HG02571 (cell line): ENCODE results near the gene SIGLEC6.
"Not testable (repeated sequence)": the region's sequence is repeated elsewhere in the genome, so short reads cannot be mapped to it uniquely, and the experiment has no call there.

Experiments used
- ATAC-seq: cut with Tn5 transposase; IDR thresholded peaks from one replicate; pipeline ENCODE4 v1.9.1; 2021; ENCODE audit warnings: mild to moderate bottlenecking, moderate library complexity; ENCODE audit not compliant: unreplicated experiment

SIGLEC6 gene

DNA sequence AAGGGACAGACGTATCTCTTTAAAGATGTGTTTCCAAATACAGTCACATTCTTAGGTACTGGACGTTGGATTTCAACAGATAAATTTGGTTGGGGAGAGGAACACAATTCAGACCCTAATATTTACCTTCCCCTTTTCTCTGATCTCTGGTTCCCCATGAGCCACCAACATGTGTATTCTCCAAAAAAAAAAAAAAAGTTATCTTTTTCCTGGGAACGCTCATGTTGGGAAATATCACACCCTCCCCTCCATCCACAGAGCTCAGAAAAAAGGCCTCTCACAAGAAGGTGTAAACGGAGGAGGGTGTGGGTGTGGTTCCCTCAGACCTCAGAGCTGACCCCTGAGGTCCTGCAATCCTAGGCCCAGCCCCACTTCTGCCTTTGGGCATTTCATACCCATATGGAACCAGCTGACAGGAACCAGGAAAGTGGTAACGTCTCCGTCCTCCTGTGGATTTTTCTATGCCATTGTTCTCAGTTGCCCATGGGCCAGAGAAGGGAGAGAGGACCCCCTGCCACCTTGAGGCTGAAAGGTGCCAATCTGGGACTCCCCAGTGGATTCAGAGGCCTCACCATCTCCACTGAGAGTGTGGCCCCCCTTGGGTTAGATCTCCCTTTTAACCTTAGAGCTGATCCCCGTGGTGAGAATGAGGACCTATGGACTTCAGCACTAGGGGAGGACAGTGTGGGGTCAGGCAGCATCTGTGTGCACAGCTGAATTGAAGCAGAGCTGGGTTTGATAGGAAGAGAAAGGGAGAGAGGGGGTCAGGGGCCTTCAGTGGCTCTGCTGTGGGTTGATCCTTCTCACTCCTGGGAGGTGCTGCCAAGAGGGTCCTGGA is 21.4 kb downstream of the SIGLEC6 start:
- ATAC-seq: no peak

DNA sequence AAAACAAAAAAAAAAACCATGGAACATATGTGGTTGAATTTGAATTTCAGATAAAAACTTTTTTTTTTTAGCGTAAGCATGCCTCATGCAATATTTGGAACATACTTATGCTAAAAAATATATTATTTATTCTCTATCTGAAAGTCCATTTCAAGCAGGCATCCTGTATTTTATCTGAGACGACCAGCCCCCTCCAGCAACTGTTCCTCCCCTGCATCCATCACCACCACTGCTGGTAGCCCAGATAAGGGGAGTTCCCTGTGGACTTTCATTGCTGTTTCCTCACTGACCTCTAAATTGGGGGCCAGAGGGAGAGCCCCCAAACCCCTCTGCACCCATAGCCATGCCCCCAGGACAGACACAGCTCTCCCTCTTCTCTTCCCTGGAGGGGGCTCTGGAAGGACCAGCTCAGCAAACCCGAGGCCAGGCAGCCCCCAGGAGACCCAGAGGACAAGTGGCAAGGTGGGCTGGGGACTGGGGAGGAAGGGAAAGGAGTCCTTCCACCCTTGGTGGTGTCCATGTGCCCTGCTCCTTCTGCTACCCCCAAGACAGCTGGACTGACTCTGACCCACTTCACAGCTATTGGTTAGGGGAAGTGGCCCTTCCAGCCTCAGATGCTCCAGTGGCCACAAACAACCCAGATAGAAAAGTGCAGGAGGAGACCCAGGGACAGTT is 23.3 kb downstream of the SIGLEC6 start:
- no peak for ATAC-seq

DNA sequence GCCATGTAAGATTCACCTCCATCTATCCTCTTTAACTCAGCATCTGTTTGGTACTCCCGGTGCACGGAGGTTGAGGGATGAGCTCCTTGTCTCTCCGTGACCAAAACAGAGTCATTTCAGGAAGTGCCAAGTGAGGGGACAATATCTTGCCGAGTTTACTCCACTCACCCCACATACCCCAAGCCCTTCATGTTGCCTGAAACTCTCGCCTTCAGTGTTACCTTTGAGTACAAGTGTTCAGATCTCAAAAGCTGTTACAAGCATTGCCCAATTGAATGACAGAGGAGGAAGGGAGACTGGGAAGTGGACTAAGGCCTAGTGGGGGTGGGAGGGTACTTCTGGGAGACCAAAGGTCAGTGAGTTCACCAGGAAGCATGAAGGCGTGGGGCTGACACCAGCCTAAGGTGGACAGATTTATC is 23.8 kb downstream of the SIGLEC6 start:
- ATAC-seq: no peak

DNA sequence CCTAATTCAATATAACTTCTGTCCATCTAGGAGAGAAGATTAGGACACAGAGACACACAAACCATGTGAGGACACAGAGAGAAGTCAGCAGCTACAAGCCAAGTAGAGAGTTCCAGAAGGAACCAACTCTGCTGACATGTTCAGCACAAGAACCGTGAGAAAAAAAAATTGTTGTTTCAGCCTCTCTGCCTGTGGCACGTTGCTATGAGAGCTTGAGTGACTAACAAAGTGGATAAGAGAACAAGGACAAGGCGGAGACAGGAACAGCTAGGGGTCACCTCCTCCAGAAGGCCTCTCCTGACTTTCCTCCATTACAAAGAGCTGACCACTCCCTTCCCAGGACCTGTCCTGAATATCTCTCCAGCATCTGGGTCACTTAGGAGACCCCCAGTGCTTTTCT is 24.3 kb downstream of the SIGLEC6 start:
- ATAC-seq: no peak

DNA sequence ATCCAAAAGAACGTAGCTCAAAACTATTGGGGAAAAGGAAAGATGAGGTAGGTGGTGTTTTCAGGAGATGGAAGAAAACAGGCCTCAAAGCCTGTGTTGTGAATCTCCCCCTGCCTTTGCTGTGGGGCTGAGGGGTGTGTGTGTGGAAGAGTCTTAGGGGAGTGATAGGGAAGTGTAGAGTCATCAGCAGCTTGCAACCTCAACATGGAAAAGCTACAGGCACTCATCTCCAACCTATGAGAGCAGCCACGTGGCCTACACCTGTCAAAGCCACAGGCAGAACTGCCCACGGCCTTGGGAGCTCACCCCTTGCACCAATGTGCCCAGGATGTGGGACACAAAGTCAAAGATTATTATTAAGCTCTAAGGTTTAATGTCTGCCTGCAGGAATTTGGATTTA is 25.6 kb downstream of the SIGLEC6 start:
- ATAC-seq: no peak

DNA sequence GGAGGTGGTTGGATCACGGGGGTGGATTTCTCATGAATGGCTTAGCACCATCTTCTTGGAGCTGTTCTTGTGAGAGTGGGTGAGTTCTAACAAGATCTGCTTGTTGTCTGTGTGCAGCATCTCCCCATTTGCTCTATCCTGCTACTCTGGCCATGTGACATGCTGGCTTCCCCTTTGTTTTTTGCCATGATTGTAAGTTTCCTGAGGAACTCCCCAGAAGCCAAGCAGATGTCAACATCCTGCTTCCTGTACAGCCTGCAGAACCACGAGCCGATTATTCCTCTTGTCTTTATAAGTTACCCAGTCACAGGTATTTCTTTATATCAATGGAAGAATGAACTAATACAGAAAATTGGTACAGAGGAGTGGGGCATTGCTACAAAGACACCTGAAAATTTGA is 27.6 kb downstream of the SIGLEC6 start:
- no peak for ATAC-seq

DNA sequence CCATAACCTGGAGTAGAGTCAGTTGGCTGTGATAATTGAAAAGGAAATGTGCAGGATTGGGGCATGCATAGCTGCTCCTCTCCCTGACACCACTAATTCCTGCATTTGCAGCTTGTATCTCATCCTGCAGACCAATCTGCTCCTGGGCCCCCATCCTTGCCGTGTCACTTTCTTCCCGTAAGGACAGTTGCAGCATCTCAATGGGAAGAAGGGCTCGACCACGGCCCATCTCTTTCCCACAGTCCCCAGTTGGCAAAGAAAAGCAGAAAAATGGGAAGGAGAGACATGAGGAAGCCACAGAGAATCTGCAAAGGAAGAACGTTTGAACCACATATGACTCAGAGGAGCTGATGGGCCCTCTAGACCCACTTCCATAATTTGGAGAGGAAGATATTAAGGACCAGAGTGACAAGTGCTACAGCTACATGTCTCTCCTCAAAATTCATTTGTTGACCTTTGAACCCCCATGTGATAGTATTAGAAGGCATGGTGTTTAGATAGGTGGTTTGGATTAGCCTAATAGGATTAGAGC is 28.1 kb downstream of the SIGLEC6 start:
- ATAC-seq: no peak

DNA sequence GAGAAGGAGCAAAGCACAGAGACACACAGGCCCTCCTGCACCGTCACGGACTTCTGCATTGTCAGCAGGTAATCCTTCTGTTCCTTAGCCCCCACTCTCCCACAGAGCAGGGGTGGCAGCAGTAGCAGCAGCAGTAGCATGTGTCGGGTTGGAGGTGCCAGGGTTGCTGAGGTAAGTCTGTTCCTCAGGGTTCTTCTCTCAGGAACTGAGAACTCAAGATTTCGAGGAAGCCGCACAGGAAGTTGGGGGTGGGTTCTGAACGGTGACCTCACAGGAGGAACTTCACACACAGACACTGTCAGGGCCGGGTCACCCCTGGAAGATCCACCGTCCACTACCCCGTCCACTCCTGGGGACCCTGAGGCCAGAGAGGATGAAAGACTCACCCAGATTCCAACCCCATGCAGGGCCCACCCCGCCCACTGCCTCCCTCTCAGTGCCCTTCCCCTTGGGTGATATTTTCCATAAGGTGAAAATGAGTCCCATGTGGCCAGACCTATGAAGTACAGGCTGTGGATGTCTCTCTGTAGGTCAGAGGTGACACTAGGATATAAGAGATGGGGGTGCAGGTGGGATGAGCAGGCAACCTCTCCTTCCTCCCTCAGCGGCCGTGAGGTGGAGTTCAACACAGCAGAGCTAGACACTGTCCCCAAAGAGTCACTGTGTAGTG is 29.7 kb downstream of the SIGLEC6 start, which contains the start of gene SIGLEC12:
Gene SIGLEC12, minus strand, starts transcription at position 207 of the 670 bp plus-strand sequence. Its CDS starts 67 bp downstream, at position 140.
- no peak for ATAC-seq

DNA sequence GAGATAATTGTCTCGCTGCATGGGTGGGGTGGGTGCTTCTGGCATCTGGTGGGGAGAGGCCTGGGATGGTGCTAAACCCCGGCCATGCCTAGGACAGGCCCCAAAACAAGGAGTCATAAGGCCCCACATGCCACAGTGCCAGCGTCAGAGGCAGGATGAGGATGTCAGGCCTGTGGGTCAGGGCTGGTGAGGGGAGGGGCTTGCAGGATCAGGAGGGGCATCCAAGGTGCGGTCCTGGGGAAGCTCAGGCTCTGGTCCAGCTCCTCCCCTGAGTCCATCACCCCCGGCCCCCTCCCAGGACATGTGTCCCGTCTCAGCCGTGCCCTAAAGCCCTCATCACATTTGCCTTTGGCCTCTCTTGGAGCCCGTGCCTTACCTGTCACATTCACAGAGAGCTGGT is 30.5 kb downstream of the SIGLEC6 start:
- ATAC-seq: not testable (repeated sequence)

DNA sequence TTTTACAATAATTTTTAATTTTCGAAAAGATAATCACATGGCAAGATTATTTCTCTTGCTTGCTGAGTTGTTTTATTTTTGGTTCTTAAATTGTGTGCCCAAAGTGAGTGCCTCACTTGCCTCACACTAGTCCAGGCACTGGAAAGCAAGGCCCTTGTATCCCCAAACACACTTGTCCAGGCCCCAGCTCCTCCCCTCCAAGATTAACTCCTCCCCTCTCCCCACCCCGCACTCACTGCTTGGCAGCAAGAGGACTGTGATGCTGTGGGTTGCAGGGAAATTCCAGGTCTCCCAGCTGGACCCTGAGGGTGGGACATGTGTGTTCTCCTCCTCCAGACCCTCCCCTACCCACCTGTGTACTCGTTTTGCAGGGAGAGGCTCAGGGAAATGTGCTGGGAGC is 33.8 kb downstream of the SIGLEC6 start:
- ATAC-seq: no peak

DNA sequence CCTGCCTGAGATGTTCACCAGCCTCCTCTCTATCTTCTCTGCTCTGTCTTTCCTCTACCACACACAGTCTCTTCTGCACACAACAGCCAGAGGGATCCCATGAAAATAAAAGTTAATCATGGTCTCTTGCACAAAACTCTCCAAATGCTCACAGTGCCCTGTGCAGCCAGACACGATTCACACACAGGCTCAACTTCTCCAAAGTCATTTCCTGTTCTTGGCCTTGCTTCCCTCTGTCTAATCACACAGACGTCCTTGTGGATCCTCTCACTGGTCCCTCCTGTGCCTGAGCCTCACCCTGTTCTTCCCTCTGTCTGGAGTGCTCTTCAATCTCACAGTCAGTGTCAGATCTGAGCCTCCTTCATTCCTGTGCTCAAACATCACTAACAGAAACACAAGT is 37.7 kb downstream of the SIGLEC6 start:
- no peak for ATAC-seq

DNA sequence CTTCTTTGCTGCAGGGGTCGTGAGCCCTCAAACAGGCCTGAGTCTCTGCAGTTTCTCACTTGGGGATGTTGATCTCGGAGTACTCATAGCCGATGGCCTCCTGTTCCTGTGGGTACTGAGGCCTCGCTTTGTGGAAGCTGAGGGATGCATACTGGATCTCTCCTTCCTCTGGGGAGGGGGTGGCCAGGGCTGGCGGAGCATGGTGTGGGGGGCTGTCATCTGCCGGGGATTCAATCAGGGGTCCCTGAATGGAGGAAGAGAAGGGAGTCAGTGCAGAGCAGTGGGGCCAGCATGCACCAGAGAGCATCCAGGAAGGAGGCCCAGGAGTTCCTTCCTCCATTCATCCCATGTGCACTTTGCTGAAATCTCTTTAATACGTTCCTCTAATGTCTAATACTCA is 39.9 kb downstream of the SIGLEC6 start:
- no peak for ATAC-seq

DNA sequence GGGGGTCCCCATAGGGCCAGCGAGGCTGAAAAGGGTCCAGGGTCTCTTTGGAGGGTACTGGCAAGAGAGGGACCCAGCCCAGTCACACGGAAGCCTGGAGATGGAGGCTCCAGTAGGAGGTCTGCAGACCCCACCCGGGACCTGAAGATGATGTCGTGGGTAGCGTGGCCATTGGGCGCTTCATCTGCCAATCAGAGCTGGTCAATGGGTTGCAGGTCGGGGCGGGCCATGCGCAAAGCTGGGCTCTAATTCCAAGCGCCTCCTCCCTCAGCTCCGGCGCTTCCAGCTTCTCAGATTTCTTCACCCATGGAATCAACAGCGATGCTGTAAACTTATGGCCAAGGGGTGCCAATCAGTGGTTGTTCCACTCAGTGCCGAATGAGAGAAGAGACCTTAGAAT is 40.8 kb downstream of the SIGLEC6 start:
- no peak for ATAC-seq

DNA sequence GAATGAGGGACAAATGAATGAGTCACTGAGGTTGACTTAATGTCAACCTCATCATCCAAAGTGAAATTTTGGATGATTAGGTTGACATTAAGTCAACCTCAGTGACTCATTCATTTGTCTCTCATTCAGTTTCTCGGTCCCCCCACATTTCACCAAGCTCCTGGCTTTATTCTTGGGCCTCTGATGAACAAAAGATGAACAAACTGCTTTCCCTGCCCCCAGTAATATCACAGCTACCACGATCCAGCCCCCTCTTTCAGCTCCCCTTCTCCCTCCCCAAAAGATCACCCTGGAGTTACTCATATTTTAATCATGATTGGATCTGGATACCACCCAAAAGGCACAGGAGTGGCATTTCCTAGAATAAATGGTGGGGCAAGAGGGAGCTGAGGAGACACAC is 42.4 kb downstream of the SIGLEC6 start:
- no peak for ATAC-seq

DNA sequence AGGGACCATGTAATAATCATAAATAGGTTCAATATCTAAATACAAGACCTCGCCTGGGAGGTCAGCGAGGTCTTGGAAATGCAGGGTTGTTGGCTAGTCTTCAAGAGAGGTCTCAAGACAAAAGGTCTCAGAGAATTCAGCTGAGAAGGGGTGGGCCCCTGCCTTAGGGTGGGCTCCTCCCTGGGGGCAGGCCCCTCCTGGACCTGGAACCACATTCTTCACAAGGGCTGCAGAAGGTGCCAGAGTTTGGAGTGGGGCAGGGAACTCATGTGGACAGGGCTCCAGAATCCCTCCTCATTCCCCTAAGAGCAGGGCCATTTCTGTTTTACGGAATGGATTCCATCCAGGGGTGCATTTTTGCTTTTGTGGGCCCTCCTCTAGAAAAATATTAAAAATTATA is 43.0 kb downstream of the SIGLEC6 start:
- ATAC-seq: no peak

DNA sequence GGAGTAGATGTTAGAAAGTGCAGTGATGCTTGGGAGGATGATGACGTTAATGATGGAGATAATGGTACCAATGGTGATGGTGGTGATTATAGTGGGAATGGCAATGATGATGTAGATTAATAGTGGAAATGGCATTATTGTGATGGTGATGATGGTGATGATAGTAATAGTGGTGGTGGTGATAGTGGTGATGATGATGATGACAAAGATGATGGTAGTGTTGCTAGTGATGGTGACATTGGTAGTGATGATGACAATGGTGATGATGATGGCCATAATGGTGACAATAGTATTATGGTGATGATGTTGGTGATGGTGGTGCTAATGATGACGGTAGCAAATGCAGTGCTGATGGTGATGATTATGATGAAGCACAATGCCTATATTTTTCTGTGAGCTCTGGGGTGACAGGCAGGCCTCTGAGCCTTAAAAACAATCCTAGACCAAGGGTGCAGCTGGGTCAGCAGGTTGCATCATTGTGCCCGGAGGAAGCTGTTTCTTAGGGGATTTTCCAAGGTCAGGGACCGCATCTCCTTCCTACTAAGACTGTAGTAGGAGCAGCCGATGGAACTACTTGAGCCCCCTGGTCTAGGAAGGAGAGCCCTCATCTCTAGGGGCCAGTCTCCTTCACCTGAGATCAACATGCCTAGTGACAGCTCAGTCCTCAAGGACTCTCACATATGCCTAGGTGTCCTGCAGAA is 45.4 kb downstream of the SIGLEC6 start:
- no peak for ATAC-seq

DNA sequence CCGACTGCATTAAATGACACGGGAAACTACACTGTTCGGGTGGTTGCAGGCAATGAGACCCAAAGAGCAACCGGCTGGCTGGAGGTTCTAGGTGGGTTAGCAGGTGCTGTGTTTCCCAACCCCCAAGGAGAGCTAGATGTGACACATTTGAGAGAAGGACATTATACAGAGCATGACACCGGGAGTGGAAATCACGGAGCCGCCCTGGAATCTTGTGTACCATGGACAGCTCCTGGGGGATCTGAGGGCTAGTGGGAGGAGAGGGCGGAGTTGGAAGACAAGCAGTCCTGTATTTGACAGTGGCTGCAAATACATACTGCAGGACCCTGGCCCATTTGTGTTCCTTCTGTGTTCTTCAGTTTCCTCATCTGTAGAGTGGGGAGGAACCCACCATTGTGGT is 50.9 kb downstream of the SIGLEC6 start:
- no peak for ATAC-seq

DNA sequence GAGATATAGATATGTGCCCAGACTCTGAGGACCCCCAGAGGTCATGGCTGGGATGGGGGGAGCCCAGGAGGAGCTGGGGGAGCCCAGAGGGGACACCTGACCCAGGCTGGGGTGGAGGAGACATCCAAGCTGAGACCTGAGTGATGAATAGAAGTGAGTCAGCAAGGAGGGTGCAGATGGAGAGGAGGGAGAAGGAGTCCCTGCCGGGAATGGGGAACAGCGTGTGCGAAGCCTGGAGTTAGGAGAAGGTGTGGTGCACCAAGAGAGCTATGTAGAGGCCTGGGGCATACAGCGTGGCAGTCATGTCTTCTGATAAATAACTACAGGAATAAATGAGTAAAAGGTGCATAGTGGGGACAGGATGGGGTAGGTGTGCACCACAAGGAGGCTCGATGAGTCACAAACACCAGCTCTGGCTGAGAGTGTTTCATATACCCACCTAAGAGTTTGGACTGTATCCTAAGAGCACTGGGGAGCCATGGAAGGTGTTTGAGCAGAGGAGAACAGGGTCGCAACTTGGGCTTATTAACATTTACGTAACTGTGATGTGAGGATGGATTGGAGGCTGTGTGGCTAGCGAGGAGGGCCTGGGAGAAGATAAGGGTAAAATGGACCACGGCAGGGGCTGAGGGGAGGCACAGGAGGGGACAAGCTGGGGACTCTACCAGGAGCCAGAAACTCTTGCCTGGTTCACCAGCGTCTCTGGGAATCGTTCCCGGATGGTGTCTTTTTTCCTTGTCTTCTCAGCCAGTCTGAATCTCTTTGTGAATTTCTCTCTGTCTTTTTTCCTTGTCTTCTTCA is 51.7 kb downstream of the SIGLEC6 start:
- ATAC-seq: no peak

DNA sequence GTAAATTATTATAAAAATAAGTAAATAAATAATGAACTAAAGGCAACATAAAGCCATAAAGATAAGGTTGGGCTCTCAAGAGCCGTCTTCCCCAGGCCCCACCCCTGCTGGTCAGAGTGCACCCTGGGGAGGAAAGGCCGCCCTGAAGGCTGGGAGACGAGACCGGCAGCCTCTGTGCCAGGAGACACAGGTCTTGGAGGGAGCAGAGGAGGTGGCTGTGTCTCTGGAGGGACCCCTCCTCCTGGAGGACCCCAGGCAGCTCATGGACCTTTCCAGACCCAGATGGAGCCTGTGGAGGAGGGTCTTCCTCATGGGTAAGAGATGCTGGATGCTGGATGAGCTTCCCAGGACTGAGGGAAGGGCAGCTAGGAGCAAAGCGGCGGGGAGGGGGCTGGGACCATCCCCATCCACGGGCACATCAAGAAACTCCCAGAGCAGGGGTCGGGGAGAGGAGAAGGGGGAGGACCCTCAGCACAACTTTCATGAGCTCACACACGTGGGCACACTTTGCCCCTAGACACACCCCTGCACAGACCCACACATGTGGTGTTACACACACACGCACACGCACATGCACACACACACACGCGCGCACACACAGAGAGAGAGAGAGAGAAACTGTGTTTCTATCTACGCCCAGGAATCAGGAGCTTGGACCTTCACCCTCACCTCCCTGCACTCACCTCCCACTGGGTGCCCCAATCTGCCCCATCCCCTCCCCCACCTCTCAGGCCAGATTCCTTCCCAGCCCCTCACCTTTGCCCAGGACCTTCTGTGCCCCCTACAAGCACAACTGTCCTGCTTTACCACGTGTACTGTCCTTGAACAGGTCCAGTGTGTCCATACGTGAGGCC is 52.9 kb downstream of the SIGLEC6 start, which contains the start of gene CEACAM18:
Gene CEACAM18, plus strand, starts transcription at position 159 of the 854 bp plus-strand sequence.
- ATAC-seq: no peak
